Measurements from ENCODE around the gene GCNA. TPM values are rescaled to one million over a fixed set of nuclear protein-coding genes. Genes with fewer than 3 reads are reported as not detected.
"Not testable (repeated sequence)": the region's sequence is repeated elsewhere in the genome, so short reads cannot be mapped to it uniquely, and the experiment has no call there.

Gene GCNA
- total RNA-seq, 1 donor from 2014 or later: 4.6 TPM

GRCh38 chrX:71637848-71638247, 59.6 kb downstream of the GCNA start:
- Mint-ChIP-seq H3K27me3 (ENCODE audit: unreplicated experiment) (no peaks in the 10 kb centered on the region), H3K4me3 (ENCODE audit: unreplicated experiment) (no peak overlapping the region), H3K9me3 (ENCODE audit: unreplicated experiment) (peaks cover 8% of the 10 kb centered on the region), H3K4me1 (ENCODE audit: unreplicated experiment) (peaks cover 4% of the 10 kb centered on the region), H3K36me3 (ENCODE audit: unreplicated experiment) (no peaks in the 10 kb centered on the region), H3K27ac (ENCODE audit: unreplicated experiment) (no peak overlapping the region)
- no peak for TF ChIP-seq CTCF (IDR thresholded peaks at IDR 0.05)
- DNase-seq (ENCODE audit: extremely low spot score, unreplicated experiment): no peak

GRCh38 chrX:71638409-71638808, 60.2 kb downstream of the GCNA start:
- DNase-seq (ENCODE audit: extremely low spot score, unreplicated experiment): no peak
- no peak overlapping the region for H3K4me3 Mint-ChIP-seq (ENCODE audit: unreplicated experiment)
- no peaks in the 10 kb centered on the region for H3K27me3 Mint-ChIP-seq (ENCODE audit: unreplicated experiment)
- H3K36me3 Mint-ChIP-seq (ENCODE audit: unreplicated experiment): no peaks in the 10 kb centered on the region
- H3K9me3 Mint-ChIP-seq (ENCODE audit: unreplicated experiment): peaks cover 8% of the 10 kb centered on the region
- no peak overlapping the region for H3K27ac Mint-ChIP-seq (ENCODE audit: unreplicated experiment)
- H3K4me1 Mint-ChIP-seq (ENCODE audit: unreplicated experiment): peaks cover 4% of the 10 kb centered on the region
- no peak for TF ChIP-seq CTCF (IDR thresholded peaks at IDR 0.05)

- peaks cover 8% of the 10 kb centered on the region for H3K9me3 Mint-ChIP-seq (ENCODE audit: unreplicated experiment)
- no peak for DNase-seq (ENCODE audit: extremely low spot score, unreplicated experiment)
- no peak overlapping the region for H3K27ac Mint-ChIP-seq (ENCODE audit: unreplicated experiment)
- no peak for TF ChIP-seq CTCF (IDR thresholded peaks at IDR 0.05)
- no peaks in the 10 kb centered on the region for H3K36me3 Mint-ChIP-seq (ENCODE audit: unreplicated experiment)
- H3K4me3 Mint-ChIP-seq (ENCODE audit: unreplicated experiment): no peak overlapping the region
- H3K4me1 Mint-ChIP-seq (ENCODE audit: unreplicated experiment): peaks cover 4% of the 10 kb centered on the region
- no peaks in the 10 kb centered on the region for H3K27me3 Mint-ChIP-seq (ENCODE audit: unreplicated experiment)
Observed at GRCh38 chrX:71640002-71640401, 61.8 kb downstream of the GCNA start.

GRCh38 chrX:71644406-71644805, 66.2 kb downstream of the GCNA start:
- not testable (repeated sequence) for H3K27ac Mint-ChIP-seq (ENCODE audit: unreplicated experiment); H3K9me3 Mint-ChIP-seq (ENCODE audit: unreplicated experiment); H3K27me3 Mint-ChIP-seq (ENCODE audit: unreplicated experiment); H3K36me3 Mint-ChIP-seq (ENCODE audit: unreplicated experiment); DNase-seq (ENCODE audit: extremely low spot score, unreplicated experiment); H3K4me1 Mint-ChIP-seq (ENCODE audit: unreplicated experiment); H3K4me3 Mint-ChIP-seq (ENCODE audit: unreplicated experiment)

- no peaks in the 10 kb centered on the region for H3K9me3 Mint-ChIP-seq (ENCODE audit: unreplicated experiment)
- no peaks in the 10 kb centered on the region for H3K4me1 Mint-ChIP-seq (ENCODE audit: unreplicated experiment)
- H3K27ac Mint-ChIP-seq (ENCODE audit: unreplicated experiment): no peak overlapping the region
- H3K4me3 Mint-ChIP-seq (ENCODE audit: unreplicated experiment): no peak overlapping the region
- H3K27me3 Mint-ChIP-seq (ENCODE audit: unreplicated experiment): no peaks in the 10 kb centered on the region
- H3K36me3 Mint-ChIP-seq (ENCODE audit: unreplicated experiment): no peaks in the 10 kb centered on the region
- TF ChIP-seq CTCF (IDR thresholded peaks at IDR 0.05): no peak
- no peak for DNase-seq (ENCODE audit: extremely low spot score, unreplicated experiment)
Observed at GRCh38 chrX:71650333-71650969, 72.2 kb downstream of the GCNA start.

- Mint-ChIP-seq H3K4me3 (ENCODE audit: unreplicated experiment) (no peak overlapping the region), H3K27ac (ENCODE audit: unreplicated experiment) (no peak overlapping the region), H3K4me1 (ENCODE audit: unreplicated experiment) (no peaks in the 10 kb centered on the region), H3K27me3 (ENCODE audit: unreplicated experiment) (no peaks in the 10 kb centered on the region), H3K36me3 (ENCODE audit: unreplicated experiment) (no peaks in the 10 kb centered on the region), H3K9me3 (ENCODE audit: unreplicated experiment) (peaks cover 7% of the 10 kb centered on the region)
- TF ChIP-seq CTCF (IDR thresholded peaks at IDR 0.05): peak; percentile 61
- DNase-seq (ENCODE audit: extremely low spot score, unreplicated experiment): no peak
Observed at GRCh38 chrX:71652405-71652804, 74.2 kb downstream of the GCNA start.

Data from osteocyte (in vitro differentiated cells).